ENCODE results near the gene MMP17.

MMP17 gene

GRCh38 chr12:131896811-131897270 is 68.6 kb downstream of the MMP17 start:
- no peak for DNase-seq (ENCODE audit: low read depth)
- TF ChIP-seq CTCF (IDR thresholded peaks at IDR 0.05; ENCODE audit: low read length, missing control alignments), result no peak
- peak overlapping the region; percentile 67 for H3K4me3 ChIP-seq (replicated peaks; ENCODE audit: low read depth, low read length)

- no peak overlapping the region for H3K4me3 ChIP-seq (replicated peaks; ENCODE audit: low read depth, low read length)
- no peak for DNase-seq (ENCODE audit: low read depth)
- no peak for TF ChIP-seq CTCF (IDR thresholded peaks at IDR 0.05; ENCODE audit: low read length, missing control alignments)
These were observed 69.1 kb downstream of the MMP17 start for GRCh38 chr12:131897276-131897675.

- H3K4me3 ChIP-seq (replicated peaks; ENCODE audit: low read depth, low read length), result no peak overlapping the region
- no peak for DNase-seq (ENCODE audit: low read depth)
- TF ChIP-seq CTCF (IDR thresholded peaks at IDR 0.05; ENCODE audit: low read length, missing control alignments), result no peak
These were observed 69.7 kb downstream of the MMP17 start for GRCh38 chr12:131897875-131898274.

GRCh38 chr12:131900397-131900796 is 72.2 kb downstream of the MMP17 start:
- H3K4me3 ChIP-seq (replicated peaks; ENCODE audit: low read depth, low read length), result no peak overlapping the region
- no peak for DNase-seq (ENCODE audit: low read depth)
- no peak for TF ChIP-seq CTCF (IDR thresholded peaks at IDR 0.05; ENCODE audit: low read length, missing control alignments)

All from fibroblast of pulmonary artery (primary cell).